DOHH2 (cell line): ENCODE data around the gene GPR107.
A peak's percentile ranks its signal among the peaks of the same experiment; 100 is the strongest.

ENCODE experiments used
- H3F3A ChIP-seq: fragments of 200-600 bp; sonication (generic), shearing (Covaris generic); 2 replicates; pipeline ENCODE4 v1.6.0; 2016; ENCODE audit warnings: antibody characterized with exemption, mild to moderate bottlenecking; ENCODE audit not compliant: control insufficient read depth, insufficient read depth
- H3K27ac ChIP-seq: fragments of 200-600 bp; sonication (generic); 2 replicates; pipeline ENCODE4 v1.5.1; 2014; ENCODE audit warnings: low read depth, mild to moderate bottlenecking, low read length, moderate library complexity
- H3K27me3 ChIP-seq: fragments of 200-600 bp; sonication (generic); 2 replicates; pipeline ENCODE4 v1.6.1; 2014; ENCODE audit warnings: mild to moderate bottlenecking, low read length, mixed read lengths; ENCODE audit not compliant: control insufficient read depth
- H3K36me3 ChIP-seq: fragments of 200-600 bp; sonication (generic); 2 replicates; pipeline ENCODE4 v1.6.1; 2014; ENCODE audit warnings: mild to moderate bottlenecking, low read length, moderate library complexity, mixed read lengths; ENCODE audit not compliant: control insufficient read depth
- H3K4me1 ChIP-seq: fragments of 200-600 bp; sonication (generic); 2 replicates; pipeline ENCODE4 v1.6.1; 2014; ENCODE audit warnings: mild to moderate bottlenecking, low read length, mixed read lengths; ENCODE audit not compliant: control insufficient read depth
- H3K4me2 ChIP-seq: fragments of 200-600 bp; sonication (generic); 2 replicates; pipeline ENCODE4 v1.6.0; 2014; ENCODE audit warnings: mild to moderate bottlenecking, low read length, moderate library complexity
- H3K4me3 ChIP-seq: fragments of 200-600 bp; sonication (generic); 2 replicates; pipeline ENCODE4 v1.5.1; 2014; ENCODE audit warnings: mild to moderate bottlenecking, low read length, mixed read lengths
- H3K79me2 ChIP-seq: fragments of 200-600 bp; sonication (generic); 2 replicates; pipeline ENCODE4 v1.6.1; 2014; ENCODE audit warnings: mild to moderate bottlenecking, low read length, mixed read lengths; ENCODE audit not compliant: control insufficient read depth
- H3K9me2 ChIP-seq: fragments of 200-600 bp; sonication (generic); replicated peaks from 2 replicates; pipeline ENCODE4 v1.6.1; 2014; ENCODE audit warnings: mild to moderate bottlenecking, low read length, mixed read lengths; ENCODE audit not compliant: control insufficient read depth
- H3K9me3 ChIP-seq: fragments of 200-600 bp; sonication (generic); 2 replicates; pipeline ENCODE4 v1.6.1; 2014; ENCODE audit warnings: antibody characterized with exemption, low read length, mixed read lengths; ENCODE audit not compliant: control insufficient read depth, insufficient read depth
- H4K20me1 ChIP-seq: fragments of 200-600 bp; sonication (generic); 2 replicates; pipeline ENCODE4 v1.6.0; 2014; ENCODE audit warnings: low read depth, mild to moderate bottlenecking, antibody characterized with exemption, low read length, moderate library complexity; ENCODE audit not compliant: control insufficient read depth, insufficient read depth
- EZH2phosphoT487 ChIP-seq: fragments of 200-600 bp; sonication (generic); IDR thresholded peaks from 2 replicates; pipeline ENCODE4 v1.6.1; 2017; ENCODE audit warnings: borderline replicate concordance, mild to moderate bottlenecking, antibody characterized with exemption, low read length, moderate library complexity, mixed read lengths
- TF ChIP-seq, protein P1 (sequence below): fragments of 200-600 bp; sonication (generic); IDR thresholded peaks from one replicate; pipeline ENCODE4 v1.5.1; 2014; ENCODE audit warnings: antibody characterized with exemption, mild to moderate bottlenecking, low read depth, low read length; ENCODE audit not compliant: poor library complexity, severe bottlenecking

The GPR107 gene

DNA sequence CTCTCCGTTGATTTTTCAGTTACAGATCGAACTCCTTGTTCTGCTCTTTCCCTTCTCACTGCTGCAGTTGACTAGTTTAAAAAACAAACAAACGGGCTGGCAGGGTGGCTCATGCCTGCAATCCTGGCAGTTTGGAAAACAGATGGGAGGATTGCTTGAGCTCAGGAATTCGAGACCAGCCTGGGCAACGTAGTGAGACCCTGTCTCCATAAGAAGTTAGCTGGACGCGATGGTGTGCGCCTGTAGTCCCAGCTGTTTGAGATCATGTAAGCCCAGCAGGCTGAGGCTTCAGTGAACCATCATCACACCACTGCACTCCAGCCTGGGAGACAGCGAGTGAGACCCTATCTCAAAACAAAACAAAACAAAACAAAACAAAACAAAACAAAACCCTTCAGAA, 67.1 kb downstream of the GPR107 start:
- Histone ChIP-seq H3F3A (peaks cover 33% of the 10 kb centered on the region), H3K27me3 (no peaks in the 10 kb centered on the region), H3K36me3 (0 out of 2 replicates have a peak, but pooled peaks cover 3% of the 10 kb centered on the region), H3K9me2 (no peaks in the 10 kb centered on the region), H3K4me1 (peaks cover 79% of the 10 kb centered on the region), H3K27ac (peak overlapping the region; percentile 91), H3K4me3 (no peak overlapping the region), H3K9me3 (no peaks in the 10 kb centered on the region), H4K20me1 (no peaks in the 10 kb centered on the region), H3K4me2 (peak overlapping the region; percentile 63), H3K79me2 (no peaks in the 10 kb centered on the region)
- TF ChIP-seq, protein P1, sequence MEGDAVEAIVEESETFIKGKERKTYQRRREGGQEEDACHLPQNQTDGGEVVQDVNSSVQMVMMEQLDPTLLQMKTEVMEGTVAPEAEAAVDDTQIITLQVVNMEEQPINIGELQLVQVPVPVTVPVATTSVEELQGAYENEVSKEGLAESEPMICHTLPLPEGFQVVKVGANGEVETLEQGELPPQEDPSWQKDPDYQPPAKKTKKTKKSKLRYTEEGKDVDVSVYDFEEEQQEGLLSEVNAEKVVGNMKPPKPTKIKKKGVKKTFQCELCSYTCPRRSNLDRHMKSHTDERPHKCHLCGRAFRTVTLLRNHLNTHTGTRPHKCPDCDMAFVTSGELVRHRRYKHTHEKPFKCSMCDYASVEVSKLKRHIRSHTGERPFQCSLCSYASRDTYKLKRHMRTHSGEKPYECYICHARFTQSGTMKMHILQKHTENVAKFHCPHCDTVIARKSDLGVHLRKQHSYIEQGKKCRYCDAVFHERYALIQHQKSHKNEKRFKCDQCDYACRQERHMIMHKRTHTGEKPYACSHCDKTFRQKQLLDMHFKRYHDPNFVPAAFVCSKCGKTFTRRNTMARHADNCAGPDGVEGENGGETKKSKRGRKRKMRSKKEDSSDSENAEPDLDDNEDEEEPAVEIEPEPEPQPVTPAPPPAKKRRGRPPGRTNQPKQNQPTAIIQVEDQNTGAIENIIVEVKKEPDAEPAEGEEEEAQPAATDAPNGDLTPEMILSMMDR, result no peak
- no peak for TF ChIP-seq EZH2phosphoT487

DNA sequence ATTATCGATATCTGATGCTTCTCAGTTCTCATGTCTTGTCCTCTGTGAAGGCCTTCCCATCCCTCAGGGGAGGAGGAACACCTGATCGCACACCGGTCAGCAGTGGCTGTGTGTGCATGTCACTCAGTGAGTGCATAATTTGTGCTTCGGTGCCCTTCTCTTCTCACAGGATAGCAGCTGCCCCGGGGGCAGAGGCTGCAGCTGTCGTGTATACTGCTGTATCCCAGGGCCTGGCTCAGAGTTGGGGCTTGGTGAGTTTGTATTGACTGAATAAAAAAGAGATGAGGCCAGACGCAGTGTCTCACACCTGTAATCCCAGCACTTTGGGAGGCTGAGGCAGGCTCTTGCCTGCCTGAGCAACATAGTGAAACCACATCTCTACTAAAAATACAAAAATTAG, 68.8 kb downstream of the GPR107 start:
- Histone ChIP-seq H3K4me1 (peaks cover 96% of the 10 kb centered on the region), H3K9me3 (no peaks in the 10 kb centered on the region), H3K4me3 (peak overlapping the region; percentile 55), H3K27me3 (no peaks in the 10 kb centered on the region), H3K9me2 (no peaks in the 10 kb centered on the region), H3K4me2 (peak overlapping the region; percentile 63), H3K27ac (peak overlapping the region; percentile 91), H4K20me1 (no peaks in the 10 kb centered on the region), H3K36me3 (0 out of 2 replicates have a peak, but pooled peaks cover 3% of the 10 kb centered on the region), H3K79me2 (no peaks in the 10 kb centered on the region), H3F3A (peaks cover 46% of the 10 kb centered on the region)
- TF ChIP-seq, protein P1, result no peak
- TF ChIP-seq EZH2phosphoT487, result no peak

DNA sequence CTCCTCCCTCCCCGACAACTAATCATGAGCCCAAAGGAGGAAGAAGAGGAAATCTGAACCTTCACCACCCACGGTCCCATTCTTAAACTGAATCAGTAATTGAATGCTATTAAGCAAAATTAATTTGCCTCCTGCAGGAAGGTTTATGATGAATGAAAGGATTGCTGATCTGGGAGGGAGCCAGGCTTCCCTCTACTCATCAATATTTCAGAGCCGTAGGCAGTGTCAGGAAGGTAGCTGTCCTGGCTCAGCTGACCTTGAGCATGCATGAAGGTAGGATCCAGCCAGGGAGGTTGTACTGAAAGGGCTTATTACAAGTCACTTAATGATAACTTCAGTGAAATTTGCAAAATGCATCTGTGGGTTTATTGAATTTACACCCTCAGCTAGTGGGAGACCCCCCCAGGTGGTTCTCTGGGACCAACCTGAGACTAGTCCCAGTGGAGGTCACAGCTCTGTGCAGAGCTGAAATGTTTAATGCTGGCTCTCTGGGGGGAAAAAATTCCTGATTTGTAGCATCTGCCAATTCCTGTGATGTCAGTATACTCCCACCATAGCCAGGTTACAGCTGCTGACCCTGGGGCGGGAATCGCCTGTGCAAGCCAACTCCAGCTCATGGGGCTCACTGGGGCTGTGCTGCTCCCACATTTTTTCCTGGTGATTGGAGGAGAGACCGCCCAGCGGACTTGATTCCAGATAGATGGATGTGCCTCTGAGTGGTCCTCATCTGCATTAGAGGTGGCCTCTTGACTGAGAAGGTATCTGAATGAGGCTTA, 70.6 kb downstream of the GPR107 start:
- Histone ChIP-seq H3K9me3 (no peaks in the 10 kb centered on the region), H3K4me2 (peak overlapping the region; percentile 63), H3K9me2 (no peaks in the 10 kb centered on the region)

More for the DNA sequence above, 70.6 kb downstream of the GPR107 start:
- TF ChIP-seq EZH2phosphoT487, result no peak
- TF ChIP-seq, protein P1, result no peak
- H3K79me2 ChIP-seq, result no peaks in the 10 kb centered on the region
- peak overlapping the region; percentile 91 for H3K27ac ChIP-seq
- H3K4me1 ChIP-seq, result peaks cover 99% of the 10 kb centered on the region
- no peaks in the 10 kb centered on the region for H3K27me3 ChIP-seq
- H3K4me3 ChIP-seq, result peak overlapping the region; percentile 54
- no peaks in the 10 kb centered on the region for H4K20me1 ChIP-seq
- H3F3A ChIP-seq, result peaks cover 53% of the 10 kb centered on the region
- H3K36me3 ChIP-seq, result peaks cover 11% of the 10 kb centered on the region
